KOPT-K1 (cell line): ENCODE measurements around the gene FANCD2OS.
A peak's percentile ranks its signal among the peaks of the same experiment; 100 is the strongest.
"Not testable (repeated sequence)": the region's sequence is repeated elsewhere in the genome, so short reads cannot be mapped to it uniquely, and the experiment has no call there.

Experiments used
- H3K27ac ChIP-seq: fragments of 200-600 bp; sonication (generic); 2 replicates; pipeline ENCODE4 v1.5.1; 2016; ENCODE audit warnings: antibody characterized with exemption, mild to moderate bottlenecking, low read depth, low read length; ENCODE audit not compliant: poor library complexity, severe bottlenecking
- H3K36me3 ChIP-seq: fragments of 200-600 bp; sonication (generic); 2 replicates; pipeline ENCODE4 v1.5.1; 2017; ENCODE audit warnings: antibody characterized with exemption, mild to moderate bottlenecking, low read length, moderate library complexity; ENCODE audit not compliant: insufficient read depth
- H3K9me3 ChIP-seq: fragments of 200-600 bp; sonication (generic); 2 replicates; pipeline ENCODE4 v1.5.1; 2017; ENCODE audit warnings: antibody characterized with exemption, low read length, mild to moderate bottlenecking; ENCODE audit not compliant: insufficient read depth, poor library complexity, severe bottlenecking

Gene FANCD2OS, protein sequence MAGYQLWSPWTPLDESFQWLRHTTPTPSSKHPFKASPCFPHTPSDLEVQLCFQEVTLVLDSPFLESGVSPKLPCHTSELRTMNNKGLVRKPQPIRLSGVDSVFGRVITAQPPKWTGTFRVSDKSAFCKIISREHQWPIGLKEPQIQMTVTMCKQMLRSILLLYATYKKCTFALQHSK

DNA sequence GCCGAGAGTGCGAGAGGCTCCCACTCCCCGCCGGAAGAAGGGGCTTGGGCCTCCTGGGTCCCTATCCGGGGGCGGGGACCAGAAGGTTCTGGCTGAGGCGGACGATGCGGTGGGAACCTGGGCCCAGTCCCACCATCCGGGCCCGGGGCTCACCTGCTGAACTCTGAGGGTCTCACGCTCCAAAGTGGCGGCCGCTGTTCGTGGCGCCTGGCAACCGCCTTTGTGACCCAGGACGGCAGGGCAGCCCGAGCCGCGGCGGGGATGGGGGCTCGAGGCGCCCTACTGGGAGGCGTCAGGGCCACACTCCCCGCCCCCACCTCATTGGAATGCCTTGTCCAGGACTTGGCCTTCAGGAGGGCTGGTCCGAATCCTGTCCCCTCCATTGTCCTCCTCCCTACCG is at the start of gene FANCD2OS:
TSS of gene FANCD2OS (minus strand) at position 165 of the 400 bp plus-strand sequence. CDS start 3,481 bp downstream, outside the sequence.
- peaks cover 14% of the 10 kb centered on the region for H3K36me3 ChIP-seq
- no peaks in the 10 kb centered on the region for H3K9me3 ChIP-seq

DNA sequence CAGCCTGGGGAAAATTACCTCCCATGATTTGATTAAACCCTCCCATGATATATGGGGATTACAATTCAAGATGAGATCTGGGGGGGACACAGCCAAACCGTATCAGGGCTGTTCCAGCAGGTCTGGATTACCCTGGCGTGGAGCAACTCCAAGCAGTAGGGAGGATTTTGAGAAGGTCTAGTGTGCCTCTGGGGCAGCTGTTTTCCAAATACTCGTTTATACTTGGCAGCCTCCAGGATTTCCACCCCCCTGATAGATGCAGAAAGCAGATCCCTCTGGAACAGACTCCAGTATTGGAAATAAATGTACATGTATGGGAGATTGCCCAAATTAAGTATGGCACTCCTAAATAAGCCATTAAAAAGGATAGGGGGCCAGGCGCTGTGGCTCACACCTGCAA is 49.0 kb upstream of the FANCD2OS start:
- no peak overlapping the region for H3K27ac ChIP-seq
- no peaks in the 10 kb centered on the region for H3K9me3 ChIP-seq
- peaks cover 34% of the 10 kb centered on the region for H3K36me3 ChIP-seq

More for the DNA sequence above, at the start of gene FANCD2OS:
- H3K27ac ChIP-seq: no peak within 1 kb of the TSS

DNA sequence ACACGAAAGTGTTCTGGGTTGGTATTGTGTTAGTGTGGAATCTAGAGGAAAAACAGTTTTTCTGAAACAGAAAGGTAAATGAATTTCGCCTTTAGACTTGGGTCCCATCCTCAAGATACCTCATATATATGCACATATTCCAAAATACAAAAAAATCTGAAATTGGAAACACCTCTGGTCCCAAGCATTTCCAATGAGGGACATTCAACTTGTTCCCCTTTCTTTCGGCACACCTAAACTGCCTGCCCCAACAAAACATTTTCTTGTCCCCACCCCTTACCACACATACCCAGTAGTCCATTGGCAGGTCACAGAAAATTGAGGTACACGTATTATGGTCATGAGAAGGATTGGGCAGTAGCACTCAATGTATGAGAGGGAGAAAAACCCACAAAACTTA is 47.6 kb upstream of the FANCD2OS start:
- Histone ChIP-seq H3K36me3 (peaks cover 47% of the 10 kb centered on the region), H3K27ac (no peak overlapping the region), H3K9me3 (no peaks in the 10 kb centered on the region)

DNA sequence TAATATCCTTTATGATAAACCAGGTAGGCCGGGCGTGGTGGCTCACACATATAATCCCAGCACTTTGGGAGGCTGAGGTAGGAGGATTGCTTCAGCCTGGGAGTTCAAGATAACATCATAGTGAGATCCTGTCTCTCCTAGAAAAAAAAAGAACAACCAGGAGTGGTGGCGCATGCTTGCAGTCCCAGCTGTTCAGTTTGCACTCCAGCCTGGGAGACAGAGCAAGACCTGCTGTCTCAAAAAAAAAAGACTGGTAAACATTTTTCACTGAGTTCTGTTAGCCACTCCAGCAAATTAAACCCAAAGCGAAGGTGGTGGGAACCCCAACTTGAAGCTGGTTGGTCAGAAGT is 47.0 kb upstream of the FANCD2OS start:
- no peak overlapping the region for H3K27ac ChIP-seq
- no peaks in the 10 kb centered on the region for H3K9me3 ChIP-seq
- peaks cover 53% of the 10 kb centered on the region for H3K36me3 ChIP-seq

DNA sequence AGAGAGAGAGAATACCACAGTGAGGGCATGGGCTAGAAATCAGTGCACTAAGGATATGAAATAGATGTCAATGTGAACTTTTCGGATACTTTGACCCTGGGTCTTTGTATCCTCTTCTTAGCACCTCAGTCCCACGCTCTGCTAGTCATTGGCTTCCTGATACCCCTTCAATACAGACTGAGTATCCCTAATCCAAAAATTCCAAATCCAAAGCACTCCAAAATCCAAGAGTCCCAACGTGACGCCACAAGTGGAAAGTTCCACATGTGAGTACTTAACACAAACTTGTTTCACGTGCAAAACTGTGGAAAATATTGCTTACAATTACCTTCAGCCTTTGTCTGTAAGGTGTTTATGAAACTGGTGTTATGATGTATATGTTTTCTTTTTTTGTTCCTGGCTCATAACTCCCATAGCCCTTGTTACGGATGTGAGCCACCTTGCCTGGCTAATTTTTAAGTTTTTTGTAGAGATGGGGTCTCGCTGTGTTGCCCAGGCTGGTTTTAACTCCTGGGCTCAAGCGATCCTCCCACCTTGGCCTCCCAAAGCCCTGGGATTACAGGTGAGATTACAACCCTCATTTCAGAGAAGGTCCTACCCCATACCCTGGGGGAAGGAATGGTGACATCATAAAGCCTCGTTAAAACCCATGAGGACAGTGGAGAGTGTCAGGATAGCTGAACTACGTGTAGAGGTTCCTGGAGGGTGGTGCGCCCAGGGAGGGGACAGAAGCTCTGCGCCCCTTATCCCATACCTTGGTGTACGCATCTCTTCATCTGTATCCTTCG is 46.5 kb upstream of the FANCD2OS start:
- peaks cover 59% of the 10 kb centered on the region for H3K36me3 ChIP-seq
- no peak overlapping the region for H3K27ac ChIP-seq
- H3K9me3 ChIP-seq: no peaks in the 10 kb centered on the region

DNA sequence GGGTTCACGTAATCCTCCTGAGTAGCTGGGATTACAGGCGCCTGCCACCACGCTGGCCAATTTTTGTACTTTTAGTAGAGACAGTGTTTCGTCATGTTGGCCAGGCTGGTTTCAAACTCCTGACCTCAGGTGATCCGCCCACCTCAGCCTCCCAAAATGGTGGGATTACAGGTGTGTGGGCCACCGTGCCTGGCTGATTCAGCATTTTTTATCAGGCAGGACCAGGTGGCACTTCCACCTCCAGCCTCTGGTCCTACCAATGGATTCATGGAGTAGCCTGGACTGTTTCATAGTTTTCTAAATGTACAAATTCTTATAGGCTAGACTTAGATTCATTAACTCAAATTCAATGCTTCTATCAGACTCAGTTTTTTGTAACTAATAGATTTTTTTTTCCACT is 42.9 kb upstream of the FANCD2OS start:
- Histone ChIP-seq H3K27ac (no peak overlapping the region), H3K36me3 (peaks cover 93% of the 10 kb centered on the region)

DNA sequence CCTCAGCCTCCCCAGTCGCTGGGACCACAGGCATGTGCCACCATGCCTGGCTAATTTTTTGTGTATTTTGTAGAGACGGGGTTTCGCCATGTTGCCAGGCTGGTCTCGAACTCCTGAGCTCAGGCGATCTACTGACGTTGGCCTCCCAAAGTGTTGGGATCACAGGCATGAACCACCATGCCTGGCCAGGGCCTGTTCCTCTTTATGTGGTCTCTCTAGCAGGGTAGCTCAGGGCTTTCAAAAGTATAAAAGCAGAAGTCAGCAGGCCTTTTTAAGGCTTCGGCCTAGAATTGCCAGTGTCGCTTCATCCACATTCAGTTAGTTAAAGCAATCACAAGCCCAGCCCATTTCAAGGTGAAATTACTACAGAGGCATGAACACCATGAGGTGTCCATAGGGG is 41.2 kb upstream of the FANCD2OS start:
- Histone ChIP-seq H3K9me3 (no peaks in the 10 kb centered on the region), H3K27ac (no peak overlapping the region), H3K36me3 (peaks cover 96% of the 10 kb centered on the region)

More for the DNA sequence above, 42.9 kb upstream of the FANCD2OS start:
- no peaks in the 10 kb centered on the region for H3K9me3 ChIP-seq

DNA sequence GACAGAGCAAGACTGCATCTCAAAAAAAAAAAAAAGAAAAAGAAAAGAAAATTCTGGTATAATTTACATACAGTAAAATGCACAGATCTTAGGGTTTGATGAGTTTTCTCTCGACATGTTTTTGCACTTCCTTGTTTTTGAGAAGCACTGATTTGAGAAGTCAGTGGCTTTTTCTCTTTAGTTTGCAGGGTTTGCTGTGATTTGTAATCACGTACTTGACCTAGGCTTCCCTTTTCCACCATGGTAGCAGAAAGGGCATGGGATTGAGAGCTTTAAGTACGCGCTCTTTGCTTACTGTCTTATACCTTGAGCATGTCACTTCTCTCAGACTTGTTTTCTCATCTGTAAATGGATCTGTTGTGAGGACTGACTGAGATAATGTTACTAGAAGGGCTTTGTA is 37.6 kb upstream of the FANCD2OS start:
- peaks cover 71% of the 10 kb centered on the region for H3K36me3 ChIP-seq
- no peaks in the 10 kb centered on the region for H3K9me3 ChIP-seq
- no peak overlapping the region for H3K27ac ChIP-seq

DNA sequence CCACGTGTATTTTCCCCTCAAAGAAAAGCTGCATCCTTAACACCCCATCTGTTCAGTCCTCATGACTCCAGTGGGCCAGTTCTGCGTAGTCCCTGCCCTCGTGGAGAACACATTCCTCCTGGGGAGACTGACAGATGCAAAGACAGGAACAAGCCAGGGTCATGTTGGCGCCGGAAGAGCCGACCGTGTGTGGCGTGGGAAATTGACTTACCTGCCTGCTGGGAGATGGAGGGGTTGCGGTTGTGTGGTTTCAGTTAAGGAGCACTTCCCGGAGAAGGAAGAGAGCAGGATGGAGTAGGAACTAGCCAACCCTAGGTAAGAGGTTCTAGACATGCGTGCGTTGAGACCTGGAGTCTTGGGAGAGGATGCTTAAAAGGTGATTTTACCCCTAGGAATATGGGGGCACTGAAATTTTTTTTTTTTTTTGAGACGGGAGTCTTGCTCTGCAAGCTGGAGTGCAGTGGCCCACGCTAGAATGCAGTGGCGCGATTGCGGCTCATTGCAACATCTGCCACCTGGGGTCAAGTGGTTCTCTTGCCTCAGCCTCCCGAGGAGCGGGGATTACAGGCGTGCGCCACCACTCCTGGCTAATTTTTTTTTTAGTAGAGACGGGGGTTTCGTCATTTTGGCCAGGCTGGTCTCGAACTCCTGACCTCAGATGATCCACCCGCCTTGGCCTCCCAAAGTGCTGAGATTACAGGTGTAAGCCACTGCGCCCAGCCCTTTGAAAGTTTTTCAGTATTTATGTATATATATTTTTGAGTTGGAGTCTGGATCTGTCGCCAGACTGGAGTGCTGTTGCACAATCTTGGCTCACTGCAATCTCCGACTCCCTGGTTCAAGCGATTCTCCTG is 34.9 kb upstream of the FANCD2OS start:
- no peaks in the 10 kb centered on the region for H3K9me3 ChIP-seq
- peaks cover 44% of the 10 kb centered on the region for H3K36me3 ChIP-seq
- H3K27ac ChIP-seq: peak overlapping the region; percentile 81

DNA sequence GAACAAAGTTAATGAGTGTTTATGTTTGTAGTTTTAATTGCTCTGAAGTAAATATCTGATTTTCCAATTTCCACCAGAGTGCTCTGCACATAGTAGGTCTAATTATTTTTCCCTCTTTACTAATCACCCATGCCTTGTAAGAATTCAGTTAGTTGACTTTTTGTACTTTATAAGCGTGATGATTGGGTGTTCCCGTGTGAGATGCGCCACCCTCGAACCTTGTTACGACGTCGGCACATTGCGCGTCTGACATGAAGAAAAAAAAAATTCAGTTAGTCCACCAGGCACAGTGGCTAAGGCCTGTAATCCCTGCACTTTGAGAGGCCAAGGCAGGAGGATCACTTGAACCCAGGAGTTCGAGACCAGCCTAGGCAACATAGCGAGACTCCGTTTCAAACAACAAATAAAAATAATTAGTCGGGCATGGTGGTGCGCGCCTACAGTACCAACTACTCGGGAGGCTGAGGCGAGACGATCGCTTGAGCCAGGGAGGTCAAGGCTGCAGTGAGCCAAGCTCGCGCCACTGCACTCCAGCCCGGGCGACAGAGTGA is 33.0 kb upstream of the FANCD2OS start:
- Histone ChIP-seq H3K27ac (peak overlapping the region; percentile 81), H3K9me3 (no peaks in the 10 kb centered on the region), H3K36me3 (peaks cover 26% of the 10 kb centered on the region)

DNA sequence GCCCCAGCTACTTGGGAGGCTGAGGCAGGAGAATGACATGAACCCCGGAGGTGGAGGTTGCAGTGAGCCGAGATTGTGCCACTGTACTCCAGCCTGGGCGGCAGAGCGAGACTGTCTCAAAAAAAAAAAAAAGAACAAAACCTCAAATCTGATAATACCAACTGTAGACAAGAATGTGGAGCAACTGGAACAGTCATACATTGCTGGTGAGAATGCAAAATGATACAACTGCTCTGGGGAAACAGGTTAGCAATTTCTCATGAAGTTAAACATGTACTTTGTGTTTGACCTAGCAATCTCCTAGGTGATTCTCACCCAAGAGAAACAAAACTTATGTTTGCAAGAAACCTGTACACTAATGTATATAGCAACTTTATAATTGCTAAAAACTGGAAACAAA is 29.1 kb upstream of the FANCD2OS start:
- H3K9me3 ChIP-seq: no peaks in the 10 kb centered on the region
- H3K27ac ChIP-seq: no peak overlapping the region
- no peaks in the 10 kb centered on the region for H3K36me3 ChIP-seq

DNA sequence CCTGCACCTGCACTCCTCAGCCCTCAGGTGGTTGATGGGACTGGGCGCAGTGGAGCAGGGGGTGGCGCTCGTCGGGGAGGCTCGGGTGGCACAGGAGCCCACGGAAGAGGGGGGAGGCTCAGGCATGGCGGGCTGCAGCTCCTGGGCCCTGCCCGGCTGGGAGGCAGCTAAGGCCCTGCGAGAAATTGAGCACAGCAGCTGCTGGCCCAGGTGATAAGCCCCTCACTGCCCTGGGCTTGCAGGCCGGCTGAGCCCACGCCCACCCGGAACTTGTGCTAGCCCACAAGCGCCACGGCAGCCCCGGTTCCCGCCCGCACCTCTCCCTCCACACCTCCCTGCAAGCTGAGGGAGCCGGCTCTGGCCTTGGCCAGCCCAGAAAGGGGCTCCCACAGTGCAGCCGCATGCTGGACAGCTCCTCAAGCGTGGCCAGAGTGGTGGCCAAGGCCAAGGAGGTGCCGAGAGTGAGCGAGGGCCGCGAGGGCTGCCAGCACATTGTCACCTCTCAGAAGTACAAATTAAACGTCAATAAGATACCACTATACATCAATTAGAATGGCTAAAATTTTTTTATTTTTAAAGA is 28.5 kb upstream of the FANCD2OS start:
- Histone ChIP-seq H3K36me3 (no peaks in the 10 kb centered on the region), H3K27ac (no peak overlapping the region), H3K9me3 (no peaks in the 10 kb centered on the region)

DNA sequence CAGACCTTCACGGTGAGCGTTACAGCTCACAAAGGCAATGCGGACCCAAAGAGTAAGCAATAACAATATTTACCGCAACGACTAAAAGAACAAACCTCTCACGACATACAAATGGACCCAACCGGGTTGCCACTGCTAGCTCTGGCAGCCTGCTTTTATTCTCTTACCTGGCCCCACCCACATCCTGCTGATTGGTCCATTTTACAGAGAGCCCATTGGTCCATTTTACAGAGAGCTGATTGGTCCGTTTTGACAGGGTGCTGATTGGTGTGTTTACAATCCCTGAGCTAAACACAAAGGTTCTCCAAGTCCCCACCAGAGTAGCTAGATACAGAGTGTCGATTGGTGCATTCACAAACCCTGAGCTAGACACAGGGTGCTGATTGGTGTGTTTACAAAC is 27.8 kb upstream of the FANCD2OS start:
- H3K27ac ChIP-seq: peak overlapping the region; percentile 57
- not testable (repeated sequence) for H3K9me3 ChIP-seq, H3K36me3 ChIP-seq

DNA sequence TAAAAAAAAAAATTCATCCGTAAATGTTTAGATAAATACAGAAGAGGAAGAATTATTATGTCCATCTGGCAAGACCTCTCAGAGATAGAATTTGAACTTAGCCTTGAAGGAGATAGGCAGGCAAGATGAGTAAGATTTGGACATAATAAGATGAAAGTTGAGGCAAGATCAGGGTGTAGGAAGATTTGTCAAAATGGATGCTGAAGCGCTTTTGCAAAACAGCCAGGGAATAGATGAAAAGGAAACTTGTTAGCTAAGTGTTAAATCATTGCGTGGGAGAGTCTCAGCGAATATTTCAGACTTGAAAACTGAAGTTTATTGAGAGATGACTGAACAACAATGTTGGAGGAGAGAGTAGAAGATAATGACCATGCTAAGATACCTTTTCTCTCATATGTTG is 14.7 kb upstream of the FANCD2OS start:
- no peaks in the 10 kb centered on the region for H3K9me3 ChIP-seq
- H3K36me3 ChIP-seq: peaks cover 95% of the 10 kb centered on the region
- H3K27ac ChIP-seq: no peak overlapping the region

DNA sequence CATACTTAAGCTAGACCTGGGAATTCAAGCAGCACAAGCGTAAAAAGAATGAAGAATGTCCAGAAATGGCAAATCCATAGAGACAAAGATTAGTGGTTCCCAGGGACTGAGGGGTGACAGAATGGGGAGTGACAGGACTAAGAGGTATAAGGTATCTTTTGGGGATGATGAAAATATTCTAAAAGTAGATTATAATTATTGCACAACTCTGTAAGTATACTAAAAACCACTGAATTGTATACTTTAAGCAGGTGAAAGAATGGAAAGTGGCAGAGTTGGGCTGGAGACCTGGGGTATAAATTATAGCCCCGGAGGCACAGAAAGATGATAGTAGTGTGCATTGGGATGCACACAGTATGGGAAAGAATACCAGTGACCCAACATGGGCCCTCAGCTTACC is 13.0 kb upstream of the FANCD2OS start:
- no peak overlapping the region for H3K27ac ChIP-seq
- no peaks in the 10 kb centered on the region for H3K9me3 ChIP-seq
- peaks cover 83% of the 10 kb centered on the region for H3K36me3 ChIP-seq
